Measurements from ENCODE around the gene INPPL1. TPM values are rescaled to one million over a fixed set of nuclear protein-coding genes. Genes with fewer than 3 reads are reported as not detected.
"Not testable (repeated sequence)": the region's sequence is repeated elsewhere in the genome, so short reads cannot be mapped to it uniquely, and the experiment has no call there.

Gene INPPL1
- total and polyA plus RNA-seq, 2 donors (not counting 3 experiments of a cell fraction or from before 2014, with no cell fraction given): 125 to 184 TPM

DNA sequence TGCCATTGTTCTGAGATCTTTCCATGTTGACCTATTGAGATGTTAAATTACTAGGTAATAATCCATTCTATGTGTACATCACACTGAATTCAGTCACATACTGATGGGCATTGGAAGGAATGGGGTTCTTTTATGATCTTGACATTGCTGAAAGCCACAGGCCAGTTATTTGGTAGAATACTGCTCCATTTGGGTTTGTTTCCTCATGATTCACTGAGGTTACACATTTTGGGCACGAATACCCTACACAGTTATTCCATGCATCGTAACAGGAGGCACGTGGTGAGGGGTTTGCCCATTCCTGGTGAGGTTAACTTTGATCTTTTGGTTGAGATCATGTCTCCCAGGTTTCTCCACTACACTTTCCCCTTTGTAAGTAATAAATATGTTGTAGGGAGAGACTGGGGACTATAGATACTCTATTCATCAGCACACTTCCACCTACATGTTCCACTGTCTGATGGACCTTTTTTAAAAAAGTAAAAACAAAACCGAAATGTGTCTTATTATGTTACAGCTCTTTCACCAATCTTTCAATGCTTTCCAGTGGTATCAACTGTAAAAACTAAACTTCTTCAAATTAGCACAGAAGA lies 44.7 kb upstream of the INPPL1 start:
- no peak overlapping the region for H3K27ac ChIP-seq (ENCODE audit: insufficient read depth, low read depth, low read length)
- H4K20me1 ChIP-seq (replicated peaks; ENCODE audit: control insufficient read depth, extremely low read depth, insufficient read depth, low read length): no peaks in the 10 kb centered on the region
- TF ChIP-seq POLR2AphosphoS5 (IDR thresholded peaks at IDR 0.05; ENCODE audit: insufficient read depth, low read depth, low read length) (no peak), EZH2 (IDR thresholded peaks at IDR 0.05; ENCODE audit: borderline replicate concordance, low read depth, low read length, severe bottlenecking) (no peak), MYC (IDR thresholded peaks at IDR 0.05; ENCODE audit: low read depth, low read length) (no peak), GATA2 (IDR thresholded peaks at IDR 0.05; ENCODE audit: insufficient read depth, insufficient read length, low read depth, low read length) (no peak), POLR2A (IDR thresholded peaks at IDR 0.05; ENCODE audit: low read depth, low read length) (no peak), FOS (IDR thresholded peaks at IDR 0.05; ENCODE audit: borderline replicate concordance, insufficient read depth, low read length) (no peak), JUN (IDR thresholded peaks at IDR 0.05; ENCODE audit: borderline replicate concordance, insufficient read depth, insufficient read length, low read depth) (no peak)
- TF ChIP-seq, protein P1, sequence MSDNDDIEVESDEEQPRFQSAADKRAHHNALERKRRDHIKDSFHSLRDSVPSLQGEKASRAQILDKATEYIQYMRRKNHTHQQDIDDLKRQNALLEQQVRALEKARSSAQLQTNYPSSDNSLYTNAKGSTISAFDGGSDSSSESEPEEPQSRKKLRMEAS (IDR thresholded peaks at IDR 0.05; ENCODE audit: insufficient read depth, insufficient read length): no peak
- TF ChIP-seq, protein P2, sequence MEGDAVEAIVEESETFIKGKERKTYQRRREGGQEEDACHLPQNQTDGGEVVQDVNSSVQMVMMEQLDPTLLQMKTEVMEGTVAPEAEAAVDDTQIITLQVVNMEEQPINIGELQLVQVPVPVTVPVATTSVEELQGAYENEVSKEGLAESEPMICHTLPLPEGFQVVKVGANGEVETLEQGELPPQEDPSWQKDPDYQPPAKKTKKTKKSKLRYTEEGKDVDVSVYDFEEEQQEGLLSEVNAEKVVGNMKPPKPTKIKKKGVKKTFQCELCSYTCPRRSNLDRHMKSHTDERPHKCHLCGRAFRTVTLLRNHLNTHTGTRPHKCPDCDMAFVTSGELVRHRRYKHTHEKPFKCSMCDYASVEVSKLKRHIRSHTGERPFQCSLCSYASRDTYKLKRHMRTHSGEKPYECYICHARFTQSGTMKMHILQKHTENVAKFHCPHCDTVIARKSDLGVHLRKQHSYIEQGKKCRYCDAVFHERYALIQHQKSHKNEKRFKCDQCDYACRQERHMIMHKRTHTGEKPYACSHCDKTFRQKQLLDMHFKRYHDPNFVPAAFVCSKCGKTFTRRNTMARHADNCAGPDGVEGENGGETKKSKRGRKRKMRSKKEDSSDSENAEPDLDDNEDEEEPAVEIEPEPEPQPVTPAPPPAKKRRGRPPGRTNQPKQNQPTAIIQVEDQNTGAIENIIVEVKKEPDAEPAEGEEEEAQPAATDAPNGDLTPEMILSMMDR (IDR thresholded peaks at IDR 0.05; ENCODE audit: extremely low read depth in 1 of 2, insufficient read depth in 1 of 2, low read depth in 1 of 2, low read length in 2 of 2): no peak
- H3K9ac ChIP-seq (replicated peaks; ENCODE audit: extremely low read depth, insufficient read depth, low read length): no peak overlapping the region
- no peak overlapping the region for H3K4me2 ChIP-seq (ENCODE audit: insufficient read depth, low read length)
- no peak for DNase-seq (ENCODE audit: low read depth, low spot score)
- FAIRE-seq: no peak
- peaks cover 11% of the 10 kb centered on the region in 2 experiments for H3K27me3 ChIP-seq (ENCODE audit: control insufficient read depth in 2 of 2, insufficient read depth in 2 of 2, low read length in 2 of 2)
- H3K9me1 ChIP-seq (replicated peaks; ENCODE audit: control insufficient read depth, extremely low read depth, insufficient read depth, low read length): no peaks in the 10 kb centered on the region
- dilution Hi-C loops (cut with MboI; ENCODE audit: extremely low pct_ligation_motif_present, low sequenced_read_pairs): no loop called here
- no peaks in the 10 kb centered on the region for H3K36me3 ChIP-seq (ENCODE audit: control insufficient read depth in 2 of 2, extremely low read depth in 1 of 2, insufficient read depth in 2 of 2, low read length in 2 of 2)
- H3K9me3 ChIP-seq (replicated peaks; ENCODE audit: control insufficient read depth, insufficient read depth, low read length): no peaks in the 10 kb centered on the region
- H3K4me3 ChIP-seq (replicated peaks in 1 of 3; ENCODE audit: insufficient read depth in 1 of 3, low read depth in 1 of 3, low read length in 3 of 3): no peak overlapping the region
- ChIA-PET CTCF (interaction anchor here (0.5 to 2.4 kb wide), 3 partner anchors 79 to 251 kb away, joined by 3 to 14 read pairs (median 3); no protein-coding TSS in a partner anchor), POLR2A (no interaction called here)
- no peaks in the 10 kb centered on the region for H3K79me2 ChIP-seq (ENCODE audit: control insufficient read depth, insufficient read depth, low read length)
- H2AFZ ChIP-seq (ENCODE audit: low read depth, low read length): no peak overlapping the region
- no TSS peak for BruUV-seq (replicated peaks)
- intact Hi-C loops (cut with micrococcal nuclease): no loop called here
- no peaks in the 10 kb centered on the region for H3K4me1 ChIP-seq (ENCODE audit: control insufficient read depth, extremely low read depth, insufficient read depth, low read length)

DNA sequence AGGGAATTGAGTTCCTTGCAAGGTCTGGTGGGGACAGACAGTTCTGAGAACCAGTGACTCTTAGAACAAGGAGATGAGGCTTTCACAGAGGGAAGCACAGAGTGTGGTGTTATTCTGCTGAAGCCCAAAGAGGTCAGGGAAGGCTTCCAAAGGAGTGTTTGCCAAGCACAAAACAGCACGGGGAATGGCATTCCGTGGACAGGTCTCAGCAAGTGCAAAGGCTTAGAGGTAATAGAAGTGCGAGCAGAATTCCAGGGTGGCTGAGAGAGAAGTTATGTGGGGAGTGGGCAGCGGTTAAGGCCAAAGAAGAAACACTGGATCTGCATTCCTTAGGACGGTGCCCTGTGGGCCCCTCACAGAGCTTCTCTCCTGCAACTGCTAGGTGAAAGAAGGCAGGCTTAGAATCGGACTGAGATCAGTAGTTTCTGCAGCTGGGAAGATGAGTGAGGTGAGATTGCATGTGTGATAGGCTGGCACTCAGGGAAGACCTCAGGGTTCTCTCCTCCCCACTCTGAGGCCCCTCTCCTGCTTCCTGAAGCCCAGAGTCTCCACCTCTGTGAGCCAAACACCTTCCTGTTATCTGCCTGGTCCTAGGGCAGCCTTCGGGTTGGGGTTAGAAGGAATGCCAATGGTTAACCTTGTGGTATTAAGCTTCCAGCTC lies 43.5 kb upstream of the INPPL1 start:
- not testable (repeated sequence) for H3K27ac ChIP-seq (ENCODE audit: insufficient read depth, low read depth, low read length)

More for the DNA sequence above, 43.5 kb upstream of the INPPL1 start:
- intact Hi-C loops (cut with micrococcal nuclease): loop anchor here (1.0 kb wide), 1 partner anchor 38 kb away; no protein-coding TSS in a partner anchor
- FAIRE-seq; H3K4me3 ChIP-seq (replicated peaks in 1 of 3; ENCODE audit: insufficient read depth in 1 of 3, low read depth in 1 of 3, low read length in 3 of 3); BruUV-seq (replicated peaks); H3K9me3 ChIP-seq (replicated peaks; ENCODE audit: control insufficient read depth, insufficient read depth, low read length); H3K79me2 ChIP-seq (ENCODE audit: control insufficient read depth, insufficient read depth, low read length); dilution Hi-C loops (cut with MboI; ENCODE audit: extremely low pct_ligation_motif_present, low sequenced_read_pairs); H3K9ac ChIP-seq (replicated peaks; ENCODE audit: extremely low read depth, insufficient read depth, low read length); H4K20me1 ChIP-seq (replicated peaks; ENCODE audit: control insufficient read depth, extremely low read depth, insufficient read depth, low read length); H3K4me1 ChIP-seq (ENCODE audit: control insufficient read depth, extremely low read depth, insufficient read depth, low read length); DNase-seq (ENCODE audit: low read depth, low spot score); POLR2A ChIA-PET; H3K36me3 ChIP-seq (ENCODE audit: control insufficient read depth in 2 of 2, extremely low read depth in 1 of 2, insufficient read depth in 2 of 2, low read length in 2 of 2); H2AFZ ChIP-seq (ENCODE audit: low read depth, low read length); H3K4me2 ChIP-seq (ENCODE audit: insufficient read depth, low read length); H3K9me1 ChIP-seq (replicated peaks; ENCODE audit: control insufficient read depth, extremely low read depth, insufficient read depth, low read length): not testable (repeated sequence)
- CTCF ChIA-PET: interaction anchor here (0.5 to 2.4 kb wide), 4 partner anchors 38 to 250 kb away, joined by 3 to 17 read pairs (median 8); no protein-coding TSS in a partner anchor
- peaks cover 11% of the 10 kb centered on the region in 2 experiments for H3K27me3 ChIP-seq (ENCODE audit: control insufficient read depth in 2 of 2, insufficient read depth in 2 of 2, low read length in 2 of 2)

Data from endothelial cell of umbilical vein (primary cell).